Measurements from ENCODE around the gene CLIC4. TPM values are rescaled to one million over a fixed set of nuclear protein-coding genes. Genes with fewer than 3 reads are reported as not detected.

CLIC4 gene
- polyA plus RNA-seq, 12 donors, result 130 to 183 (median 165) TPM; not detected in 1

- no peak for DNase-seq
Measured at GRCh38 chr1:24856787-24857506, 111.7 kb downstream of the CLIC4 start.

GRCh38 chr1:24857507-24858133, 112.4 kb downstream of the CLIC4 start:
- DNase-seq, result no peak

GRCh38 chr1:24858277-24858676, 113.0 kb downstream of the CLIC4 start:
- no peak for DNase-seq

GRCh38 chr1:24859063-24860010, 114.1 kb downstream of the CLIC4 start:
- no peak for DNase-seq

- DNase-seq, result no peak
Measured at GRCh38 chr1:24860841-24861240, 115.6 kb downstream of the CLIC4 start.

- no peak for DNase-seq
Measured at GRCh38 chr1:24861821-24862727, 116.8 kb downstream of the CLIC4 start.

GRCh38 chr1:24862775-24863483, 117.7 kb downstream of the CLIC4 start:
- DNase-seq, result no peak

- no peak for DNase-seq
Measured at GRCh38 chr1:24864370-24864777, 119.1 kb downstream of the CLIC4 start.

- DNase-seq, result no peak
Measured at GRCh38 chr1:24865168-24865567, 119.9 kb downstream of the CLIC4 start.

- no peak for DNase-seq
Measured at GRCh38 chr1:24865587-24865986, 120.3 kb downstream of the CLIC4 start.

- DNase-seq, result no peak
Measured at GRCh38 chr1:24866211-24867083, 121.2 kb downstream of the CLIC4 start.

- DNase-seq, result no peak
Measured at GRCh38 chr1:24867084-24867870, 122.0 kb downstream of the CLIC4 start.

GRCh38 chr1:24868016-24868875, 123.0 kb downstream of the CLIC4 start:
- DNase-seq, result no peak

- DNase-seq, result no peak
Measured at GRCh38 chr1:24870551-24871195, 125.4 kb downstream of the CLIC4 start.

- DNase-seq, result no peak
Measured at GRCh38 chr1:24871306-24871901, 126.2 kb downstream of the CLIC4 start.

GRCh38 chr1:24872061-24872850, 127.0 kb downstream of the CLIC4 start:
- DNase-seq, result no peak
